Hematopoietic multipotent progenitor cell treated with erythropoietin and hydrocortisone succinate and interleukin-3 and kit ligand, for 4 days (in vitro differentiated cells): ENCODE measurements around the gene RASD2.

Experiments used
- DNase-seq: peaks from one replicate; pipeline ENCODE4 v3.0.0-alpha.2; 2015

Gene RASD2

GRCh38 chr22:35542157-35542938 lies 1.7 kb downstream of the RASD2 start:
- DNase-seq: no peak

- no peak for DNase-seq
These were observed 2.4 kb downstream of the RASD2 start for GRCh38 chr22:35542939-35543516.

GRCh38 chr22:35543702-35544101 lies 3.1 kb downstream of the RASD2 start:
- no peak for DNase-seq

- no peak for DNase-seq
These were observed 3.6 kb downstream of the RASD2 start for GRCh38 chr22:35544189-35544588.

- DNase-seq: no peak
These were observed 4.2 kb downstream of the RASD2 start for GRCh38 chr22:35544827-35545226.

GRCh38 chr22:35546886-35547285 lies 6.3 kb downstream of the RASD2 start:
- DNase-seq: no peak

GRCh38 chr22:35547987-35548721 lies 7.5 kb downstream of the RASD2 start:
- DNase-seq: peak; percentile 37

- DNase-seq: peak; percentile 13
These were observed 8.1 kb downstream of the RASD2 start for GRCh38 chr22:35548722-35549112.

- no peak for DNase-seq
These were observed 8.7 kb downstream of the RASD2 start for GRCh38 chr22:35549328-35549727.

GRCh38 chr22:35551549-35552177 lies 11.0 kb downstream of the RASD2 start:
- no peak for DNase-seq

GRCh38 chr22:35552196-35552842 lies 11.7 kb downstream of the RASD2 start:
- DNase-seq: peak; percentile 85

GRCh38 chr22:35552846-35553245 lies 12.2 kb downstream of the RASD2 start:
- DNase-seq: no peak

- no peak for DNase-seq
These were observed 12.7 kb downstream of the RASD2 start for GRCh38 chr22:35553341-35553740.

- DNase-seq: no peak
These were observed 13.7 kb downstream of the RASD2 start for GRCh38 chr22:35554297-35554845.

GRCh38 chr22:35555483-35555890 lies 14.9 kb downstream of the RASD2 start:
- no peak for DNase-seq

GRCh38 chr22:35555946-35556547 lies 15.4 kb downstream of the RASD2 start:
- DNase-seq: no peak

GRCh38 chr22:35556666-35557065 lies 16.0 kb downstream of the RASD2 start:
- DNase-seq: no peak

- DNase-seq: peak; percentile 53
These were observed 17.4 kb downstream of the RASD2 start for GRCh38 chr22:35558031-35558430.

- no peak for DNase-seq
These were observed 18.1 kb downstream of the RASD2 start for GRCh38 chr22:35558719-35559118.

- DNase-seq: no peak
These were observed 18.8 kb downstream of the RASD2 start for GRCh38 chr22:35559354-35560005.

- DNase-seq: no peak
These were observed 19.7 kb downstream of the RASD2 start for GRCh38 chr22:35560366-35560765.

- DNase-seq: no peak
These were observed 20.2 kb downstream of the RASD2 start for GRCh38 chr22:35560824-35561223.
